HFFc6 (cell line): ENCODE results near the gene CCM2. TPM values are rescaled to one million over a fixed set of nuclear protein-coding genes. Genes with fewer than 3 reads are reported as not detected.

Experiments used
- DNase-seq: peaks from one replicate; pipeline ENCODE4 v3.0.0-alpha.2; 2018
- H3K27ac Mint-ChIP-seq: 2 replicates; pipeline ENCODE4 v1.8.0; 2020; ENCODE audit warnings: mild to moderate bottlenecking, mixed read lengths
- H3K27me3 Mint-ChIP-seq: 2 replicates; pipeline ENCODE4 v1.8.0; 2021; ENCODE audit warnings: mild to moderate bottlenecking, moderate library complexity, mixed read lengths; ENCODE audit not compliant: insufficient read depth
- H3K36me3 Mint-ChIP-seq: 2 replicates; pipeline ENCODE4 v1.8.0; 2021; ENCODE audit warnings: low read depth, mixed read lengths
- H3K4me1 Mint-ChIP-seq: 2 replicates; pipeline ENCODE4 v1.8.0; 2020; ENCODE audit warnings: low read depth, mixed read lengths
- H3K4me3 Mint-ChIP-seq: 2 replicates; pipeline ENCODE4 v1.8.0; 2020; ENCODE audit warnings: mild to moderate bottlenecking, moderate library complexity, mixed read lengths
- H3K9me3 Mint-ChIP-seq: 2 replicates; pipeline ENCODE4 v1.8.0; 2020; ENCODE audit warnings: mild to moderate bottlenecking, mixed read lengths
- total RNA-seq, 6 experiments: library from RNA; stranded (reverse); fragmentation: NEBNext Ultra II Directional; extraction: Animal tissue kit (Norgen Biotek cat#: 25700); gene quantifications; 2 replicates in 1 of 6; 3 replicates in 5 of 6; pipeline ENCODE4 v1.2.3, GENCODE V29; 2021
- TF ChIP-seq, protein P1 (sequence below): fragments of 200-600 bp; sonication (generic); IDR thresholded peaks from 2 replicates; pipeline ENCODE4 v1.5.0; 2021; ENCODE audit warnings: antibody characterized with exemption, mild to moderate bottlenecking

The CCM2 gene
- total RNA-seq, 6 experiments from 2014 or later: 50.3 to 57.4 (median 52.7) TPM

DNA sequence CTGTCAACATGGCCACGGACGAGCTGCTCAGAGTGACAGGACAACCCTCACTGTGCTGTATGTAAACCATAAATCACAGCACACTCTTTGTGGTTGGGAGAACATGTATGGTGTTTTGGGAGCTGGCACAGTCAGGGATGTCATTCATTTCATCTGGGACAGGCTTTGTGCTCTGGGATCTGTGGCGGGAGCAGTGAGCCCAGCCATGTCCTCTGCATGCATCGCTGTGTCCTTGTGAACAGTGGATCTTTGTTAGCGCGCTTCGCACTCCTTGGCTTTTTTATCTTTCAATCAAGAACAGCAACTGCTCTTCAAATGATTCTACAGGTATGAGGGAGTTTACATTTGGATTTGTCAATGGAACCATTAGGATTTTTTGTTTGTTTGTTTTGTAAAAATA lies 7.1 kb downstream of the CCM2 start:
- H3K27ac Mint-ChIP-seq: no peak overlapping the region
- TF ChIP-seq, protein P1, sequence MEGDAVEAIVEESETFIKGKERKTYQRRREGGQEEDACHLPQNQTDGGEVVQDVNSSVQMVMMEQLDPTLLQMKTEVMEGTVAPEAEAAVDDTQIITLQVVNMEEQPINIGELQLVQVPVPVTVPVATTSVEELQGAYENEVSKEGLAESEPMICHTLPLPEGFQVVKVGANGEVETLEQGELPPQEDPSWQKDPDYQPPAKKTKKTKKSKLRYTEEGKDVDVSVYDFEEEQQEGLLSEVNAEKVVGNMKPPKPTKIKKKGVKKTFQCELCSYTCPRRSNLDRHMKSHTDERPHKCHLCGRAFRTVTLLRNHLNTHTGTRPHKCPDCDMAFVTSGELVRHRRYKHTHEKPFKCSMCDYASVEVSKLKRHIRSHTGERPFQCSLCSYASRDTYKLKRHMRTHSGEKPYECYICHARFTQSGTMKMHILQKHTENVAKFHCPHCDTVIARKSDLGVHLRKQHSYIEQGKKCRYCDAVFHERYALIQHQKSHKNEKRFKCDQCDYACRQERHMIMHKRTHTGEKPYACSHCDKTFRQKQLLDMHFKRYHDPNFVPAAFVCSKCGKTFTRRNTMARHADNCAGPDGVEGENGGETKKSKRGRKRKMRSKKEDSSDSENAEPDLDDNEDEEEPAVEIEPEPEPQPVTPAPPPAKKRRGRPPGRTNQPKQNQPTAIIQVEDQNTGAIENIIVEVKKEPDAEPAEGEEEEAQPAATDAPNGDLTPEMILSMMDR: no peak
- no peaks in the 10 kb centered on the region for H3K27me3 Mint-ChIP-seq
- no peaks in the 10 kb centered on the region; the same call in none of the 2 replicates for H3K36me3 Mint-ChIP-seq
- no peaks in the 10 kb centered on the region for H3K9me3 Mint-ChIP-seq
- H3K4me3 Mint-ChIP-seq: no peak overlapping the region
- H3K4me1 Mint-ChIP-seq: peaks cover 8% of the 10 kb centered on the region; the same call in 1 of the 2 replicates
- no peak for DNase-seq

DNA sequence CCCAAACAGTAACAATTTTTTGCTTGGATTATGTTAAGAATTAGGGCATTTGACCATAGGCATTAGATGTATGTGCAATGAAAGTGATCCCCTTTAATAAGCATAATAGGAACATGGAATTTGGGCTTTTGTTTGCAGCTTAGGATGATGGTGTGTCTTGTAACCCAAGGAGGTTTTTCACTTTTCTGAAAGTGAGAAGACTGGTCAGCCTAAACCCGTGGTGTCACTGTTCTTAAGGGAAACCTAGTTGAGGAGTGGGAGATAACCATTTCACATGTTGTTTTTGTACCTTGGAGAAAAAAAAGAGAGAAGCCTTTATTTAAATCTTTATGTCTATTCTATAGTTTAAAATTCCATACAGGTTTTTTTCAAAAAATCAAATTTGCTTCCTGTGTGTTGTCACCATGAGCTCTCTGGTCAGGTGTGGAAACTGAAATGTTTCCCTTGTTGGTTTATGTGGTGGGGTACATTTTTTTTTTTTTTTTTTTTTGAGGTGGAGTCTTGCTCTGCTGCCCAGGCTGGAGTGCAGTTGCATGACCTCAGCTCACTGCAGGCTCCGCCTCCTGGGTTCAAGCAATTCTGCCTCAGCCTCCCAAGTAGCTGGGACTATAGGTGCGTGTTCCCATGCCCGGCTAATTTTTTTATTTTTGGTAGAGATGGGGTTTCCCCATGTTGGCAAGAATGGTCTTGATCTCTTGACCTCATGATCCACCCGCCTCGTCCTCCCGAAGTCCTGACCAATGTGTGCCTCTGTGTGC lies 7.7 kb downstream of the CCM2 start:
- no peak overlapping the region for H3K27ac Mint-ChIP-seq
- H3K27me3 Mint-ChIP-seq: no peaks in the 10 kb centered on the region
- H3K9me3 Mint-ChIP-seq: no peaks in the 10 kb centered on the region
- H3K4me3 Mint-ChIP-seq: no peak overlapping the region
- TF ChIP-seq, protein P1: no peak
- DNase-seq: no peak
- no peaks in the 10 kb centered on the region; the same call in none of the 2 replicates for H3K36me3 Mint-ChIP-seq
- peaks cover 8% of the 10 kb centered on the region; the same call in 1 of the 2 replicates for H3K4me1 Mint-ChIP-seq

DNA sequence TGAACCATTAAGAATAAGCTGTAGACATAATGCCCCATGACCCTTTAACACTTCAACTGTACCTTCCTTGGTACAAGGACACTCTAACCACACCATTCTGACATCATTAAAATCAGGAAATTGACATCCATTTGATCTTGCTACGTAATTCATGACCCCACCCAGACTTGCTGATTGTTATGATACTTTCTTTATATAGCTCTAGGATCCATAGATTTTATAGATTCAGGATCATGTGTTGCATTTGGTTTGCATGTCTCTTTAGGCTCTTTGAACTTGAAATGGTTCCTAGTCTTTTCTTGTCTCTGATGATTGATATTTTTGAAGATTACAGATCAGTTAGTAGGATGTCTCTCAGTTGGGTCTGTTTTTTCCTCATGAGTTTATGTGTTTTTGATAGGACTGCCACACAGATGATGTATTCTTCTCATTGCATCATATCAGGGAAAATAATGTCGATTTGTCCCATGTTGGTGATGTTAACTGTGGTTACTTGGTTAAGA lies 13.5 kb downstream of the CCM2 start:
- peaks cover 1% of the 10 kb centered on the region; the same call in 1 of the 2 replicates for H3K27me3 Mint-ChIP-seq
- H3K9me3 Mint-ChIP-seq: no peaks in the 10 kb centered on the region
- DNase-seq: no peak
- no peak overlapping the region for H3K4me3 Mint-ChIP-seq
- no peak overlapping the region for H3K27ac Mint-ChIP-seq
- peaks cover 11% of the 10 kb centered on the region for H3K36me3 Mint-ChIP-seq
- no peaks in the 10 kb centered on the region for H3K4me1 Mint-ChIP-seq
- TF ChIP-seq, protein P1: no peak

DNA sequence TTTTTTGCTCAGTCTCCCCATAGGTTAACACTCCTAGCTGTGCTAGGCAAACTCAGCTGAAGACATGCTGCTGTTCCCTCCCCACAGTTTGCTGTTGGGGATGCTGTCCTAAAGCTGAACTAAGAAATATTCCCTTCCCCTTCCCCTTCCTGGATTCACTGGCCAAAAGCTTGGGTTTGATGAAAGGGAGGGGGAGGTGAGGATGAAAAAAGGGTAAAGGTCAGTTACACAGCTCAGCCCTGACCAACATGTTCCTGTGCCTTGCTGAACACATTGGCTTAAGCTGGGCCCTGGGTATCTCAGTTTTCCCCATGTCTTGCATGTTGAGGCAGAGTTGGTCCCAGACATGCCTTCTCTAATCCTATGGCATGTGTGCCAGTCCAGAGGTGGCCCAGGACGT lies 15.3 kb downstream of the CCM2 start:
- Mint-ChIP-seq H3K4me3 (no peak overlapping the region), H3K36me3 (peaks cover 11% of the 10 kb centered on the region), H3K27me3 (peaks cover 1% of the 10 kb centered on the region; the same call in 1 of the 2 replicates), H3K4me1 (no peaks in the 10 kb centered on the region), H3K27ac (no peak overlapping the region), H3K9me3 (no peaks in the 10 kb centered on the region)
- no peak for DNase-seq
- TF ChIP-seq, protein P1: no peak

DNA sequence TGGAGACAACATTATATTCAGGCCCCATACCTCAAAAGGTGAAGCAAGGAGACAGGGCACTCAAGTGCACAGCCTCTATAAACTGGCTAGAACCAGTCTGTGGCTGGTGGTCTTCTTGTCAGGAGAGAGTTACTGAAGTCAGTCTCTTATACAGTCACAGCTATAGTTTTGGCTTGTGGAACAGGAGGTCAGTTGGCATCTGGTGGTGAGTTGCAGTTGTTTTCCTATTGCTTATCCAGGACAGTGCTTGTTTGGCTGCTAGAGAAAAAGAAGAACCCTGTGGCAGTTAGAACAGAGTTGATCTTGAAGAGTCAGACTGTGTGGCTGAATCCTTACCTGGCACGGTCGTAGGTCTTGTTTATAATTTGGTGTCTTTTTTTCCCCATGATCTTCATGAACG lies 17.3 kb downstream of the CCM2 start:
- H3K27ac Mint-ChIP-seq: no peak overlapping the region
- peaks cover 1% of the 10 kb centered on the region; the same call in 1 of the 2 replicates for H3K27me3 Mint-ChIP-seq
- H3K9me3 Mint-ChIP-seq: no peaks in the 10 kb centered on the region
- TF ChIP-seq, protein P1: no peak
- H3K36me3 Mint-ChIP-seq: peaks cover 15% of the 10 kb centered on the region
- H3K4me3 Mint-ChIP-seq: no peak overlapping the region
- DNase-seq: no peak
- H3K4me1 Mint-ChIP-seq: peaks cover 14% of the 10 kb centered on the region
